ENCODE results near the gene CEP72. TPM values are rescaled to one million over a fixed set of nuclear protein-coding genes. Genes with fewer than 3 reads are reported as not detected.

CEP72 gene
- total and polyA plus RNA-seq, 2 donors (not counting 1 experiment from before 2014, with no cell fraction given): 7.7 to 32.9 TPM

GRCh38 chr5:591746-592145 lies 20.4 kb upstream of the CEP72 start:
- Histone ChIP-seq H3K27me3 (replicated peaks in 1 of 4; ENCODE audit: control extremely low read depth in 1 of 4, control insufficient read depth in 3 of 4, insufficient read depth in 4 of 4, low read length in 3 of 4) (peaks cover 0 to 27% (median 17%) of the 10 kb centered on the region in 4 experiments), H3K36me3 (replicated peaks in 1 of 2; ENCODE audit: control extremely low read depth in 1 of 2, control insufficient read depth in 1 of 2, extremely low read depth in 1 of 2, insufficient read depth in 2 of 2, low read length in 1 of 2) (no peaks in the 10 kb centered on the region), H2AFZ (ENCODE audit: insufficient read depth, low read depth, low read length, poor library complexity, severe bottlenecking) (no peak overlapping the region), H3K79me2 (ENCODE audit: control insufficient read depth, insufficient read depth, low read length) (no peaks in the 10 kb centered on the region), H3K27ac (ENCODE audit: low read length in 2 of 2) (no peak overlapping the region), H3K4me2 (replicated peaks; ENCODE audit: low read depth, low read length, poor library complexity, severe bottlenecking) (no peak overlapping the region), H3K9ac (ENCODE audit: low read length) (no peak overlapping the region), H3K9me3 (ENCODE audit: control extremely low read depth in 1 of 3, control insufficient read depth in 2 of 3, insufficient read depth in 1 of 3, low read length in 2 of 3) (peaks cover 0 to 10% (median 3%) of the 10 kb centered on the region in 3 donors), H3K4me3 (ENCODE audit: control extremely low read depth in 1 of 5, extremely low read depth in 1 of 5, insufficient read depth in 1 of 5, low read depth in 2 of 5, low read length in 4 of 5) (no peak overlapping the region), H3K4me1 (ENCODE audit: control insufficient read depth in 2 of 2, insufficient read depth in 2 of 2, low read length in 2 of 2) (no peaks in the 10 kb centered on the region), H4K20me1 (ENCODE audit: control insufficient read depth, insufficient read depth, low read length, poor library complexity, severe bottlenecking) (no peaks in the 10 kb centered on the region)
- no peak overlapping the region for H3K27ac Mint-ChIP-seq
- ATAC-seq (ENCODE audit: low read depth) (no peak), DNase-seq (no peak)
- 83% methylated on average over 5 of the region's 5 CpGs for WGBS (ENCODE audit: insufficient coverage)
- TF ChIP-seq CTCF (IDR thresholded peaks at IDR 0.05): no peak
- no peak for TF ChIP-seq EZH2 (IDR thresholded peaks at IDR 0.05; ENCODE audit: borderline replicate concordance, insufficient read depth, low read depth, low read length, poor library complexity, severe bottlenecking)
- ChIA-PET CTCF (no interaction called here), POLR2A (no interaction called here)
- no peaks in the 10 kb centered on the region for H3K4me1 Mint-ChIP-seq
- intact Hi-C loops (cut with micrococcal nuclease): no loop called here
- H3K4me3 Mint-ChIP-seq: no peak overlapping the region
- H3K27me3 Mint-ChIP-seq: peaks cover 47% of the 10 kb centered on the region
- H3K9me3 Mint-ChIP-seq (ENCODE audit: insufficient read depth): peaks cover 5% of the 10 kb centered on the region

- no peak overlapping the region for H3K9ac ChIP-seq (ENCODE audit: low read length)
- H3K4me1 ChIP-seq (ENCODE audit: control insufficient read depth in 2 of 2, insufficient read depth in 2 of 2, low read length in 2 of 2): no peaks in the 10 kb centered on the region
- H3K27ac Mint-ChIP-seq: no peak overlapping the region
- no peak for TF ChIP-seq CTCF (IDR thresholded peaks at IDR 0.05)
- no peak for TF ChIP-seq EZH2 (IDR thresholded peaks at IDR 0.05; ENCODE audit: borderline replicate concordance, insufficient read depth, low read depth, low read length, poor library complexity, severe bottlenecking)
- H3K4me1 Mint-ChIP-seq: no peaks in the 10 kb centered on the region
- ATAC-seq (ENCODE audit: low read depth) (no peak), DNase-seq (no peak)
- H2AFZ ChIP-seq (ENCODE audit: insufficient read depth, low read depth, low read length, poor library complexity, severe bottlenecking): no peak overlapping the region
- no peaks in the 10 kb centered on the region for H3K79me2 ChIP-seq (ENCODE audit: control insufficient read depth, insufficient read depth, low read length)
- CTCF ChIA-PET: no interaction called here
- 88% methylated on average over 2 of the region's 5 CpGs for WGBS (ENCODE audit: insufficient coverage)
- peaks cover 5% of the 10 kb centered on the region for H3K9me3 Mint-ChIP-seq (ENCODE audit: insufficient read depth)
- H3K27me3 Mint-ChIP-seq: peaks cover 47% of the 10 kb centered on the region
- no peak overlapping the region for H3K4me3 ChIP-seq (ENCODE audit: control extremely low read depth in 1 of 5, extremely low read depth in 1 of 5, insufficient read depth in 1 of 5, low read depth in 2 of 5, low read length in 4 of 5)
- intact Hi-C loops (cut with micrococcal nuclease): no loop called here
- no peaks in the 10 kb centered on the region for H4K20me1 ChIP-seq (ENCODE audit: control insufficient read depth, insufficient read depth, low read length, poor library complexity, severe bottlenecking)
- H3K4me3 Mint-ChIP-seq: no peak overlapping the region
- H3K27me3 ChIP-seq (replicated peaks in 1 of 4; ENCODE audit: control extremely low read depth in 1 of 4, control insufficient read depth in 3 of 4, insufficient read depth in 4 of 4, low read length in 3 of 4): peaks cover 0 to 27% (median 17%) of the 10 kb centered on the region in 4 experiments
- no peak overlapping the region for H3K4me2 ChIP-seq (replicated peaks; ENCODE audit: low read depth, low read length, poor library complexity, severe bottlenecking)
- peaks cover 0 to 10% (median 3%) of the 10 kb centered on the region in 3 donors for H3K9me3 ChIP-seq (ENCODE audit: control extremely low read depth in 1 of 3, control insufficient read depth in 2 of 3, insufficient read depth in 1 of 3, low read length in 2 of 3)
- H3K36me3 ChIP-seq (replicated peaks in 1 of 2; ENCODE audit: control extremely low read depth in 1 of 2, control insufficient read depth in 1 of 2, extremely low read depth in 1 of 2, insufficient read depth in 2 of 2, low read length in 1 of 2): no peaks in the 10 kb centered on the region
- H3K27ac ChIP-seq (ENCODE audit: low read length in 2 of 2): no peak overlapping the region
- POLR2A ChIA-PET: no interaction called here
Observed at GRCh38 chr5:592158-592557, 20.0 kb upstream of the CEP72 start.

Data from B cell (primary cell).